PC-3 (cell line): Measurements from ENCODE around the gene ARHGAP28. TPM values are rescaled to one million over a fixed set of nuclear protein-coding genes. Genes with fewer than 3 reads are reported as not detected.

ENCODE experiments used
- ATAC-seq: fragments of 200-7000 bp; cut with Tn5 transposase; 2 replicates; pipeline ENCODE4 v1.9.1; 2020; ENCODE audit warnings: mild to moderate bottlenecking, moderate library complexity
- BruUV-seq: library from RNA; stranded (reverse); fragments of 400-500 nt; replicated peaks from 2 replicates; lab custom pipeline; 2021; lab: Mats Ljungman, UMichigan
- CTCF ChIA-PET: fragments of 300-600 bp; sonication (Branson Sonifier 250); formaldehyde crosslinking; loops from one replicate; lab custom pipeline; 2022; ENCODE audit warnings: antibody characterized with exemption; lab: Charles Lee
- POLR2A ChIA-PET: fragments of 300-600 bp; sonication (Branson Sonifier 250); formaldehyde crosslinking; loops from one replicate; lab custom pipeline; 2022; ENCODE audit warnings: antibody characterized with exemption; ENCODE audit not compliant: unreplicated experiment; lab: Charles Lee
- DNase-seq: peaks from one replicate; pipeline ENCODE4 v3.0.0-alpha.2; 2015
- H2AFZ ChIP-seq: fragments of 300-600 bp; sonication (generic); 2 replicates; pipeline ENCODE4 v1.6.0; 2016; ENCODE audit warnings: antibody characterized with exemption, low read length
- H3F3A ChIP-seq: fragments of 300-600 bp; sonication (generic); one replicate; pipeline ENCODE4 v1.6.0; 2017; ENCODE audit warnings: antibody characterized with exemption, low read length, control low read depth, mild to moderate bottlenecking; ENCODE audit not compliant: unreplicated experiment
- H3K27ac ChIP-seq: fragments of 300-600 bp; sonication (generic); 2 replicates; pipeline ENCODE4 v1.5.1; 2016; ENCODE audit warnings: mild to moderate bottlenecking, low read length
- H3K27me3 ChIP-seq: fragments of 300-600 bp; sonication (generic); 2 replicates; pipeline ENCODE4 v1.6.1; 2016; ENCODE audit warnings: low read length, mixed read lengths
- H3K36me3 ChIP-seq: fragments of 300-600 bp; sonication (generic); 2 replicates; pipeline ENCODE4 v1.6.1; 2016; ENCODE audit warnings: low read depth, mixed run types, low read length, mixed read lengths
- H3K4me1 ChIP-seq: fragments of 300-600 bp; sonication (generic); 2 replicates; pipeline ENCODE4 v1.5.1; 2016; ENCODE audit warnings: low read length; ENCODE audit not compliant: insufficient read depth
- H3K4me2 ChIP-seq: fragments of 300-600 bp; sonication (generic); 2 replicates; pipeline ENCODE4 v1.6.0; 2016; ENCODE audit warnings: low read length
- H3K4me3 ChIP-seq: fragments of 300-600 bp; sonication (generic); 2 replicates; pipeline ENCODE4 v1.5.1; 2016; ENCODE audit warnings: mild to moderate bottlenecking, low read length, mixed read lengths
- H3K79me2 ChIP-seq: fragments of 300-600 bp; sonication (generic); 2 replicates; pipeline ENCODE4 v1.6.1; 2017; ENCODE audit warnings: low read length, mixed read lengths
- H3K9ac ChIP-seq: fragments of 300-600 bp; sonication (generic); 2 replicates; pipeline ENCODE4 v1.6.0; 2016; ENCODE audit warnings: mild to moderate bottlenecking, low read length
- H3K9me2 ChIP-seq: fragments of 300-600 bp; sonication (generic); replicated peaks from 2 replicates; pipeline ENCODE4 v1.6.1; 2016; ENCODE audit warnings: mixed run types, low read length, mixed read lengths
- H3K9me3 ChIP-seq: fragments of 300-600 bp; sonication (generic); 2 replicates; pipeline ENCODE4 v1.6.1; 2016; ENCODE audit warnings: low read length, mixed read lengths
- H4K20me1 ChIP-seq: fragments of 300-600 bp; sonication (generic); 2 replicates; pipeline ENCODE4 v1.6.1; 2016; ENCODE audit warnings: low read length, mixed read lengths
- EZH2 ChIP-seq: fragments of 300-600 bp; sonication (generic); IDR thresholded peaks from one replicate; pipeline ENCODE4 v1.6.1; 2017; ENCODE audit warnings: antibody characterized with exemption, mild to moderate bottlenecking, low read length; ENCODE audit not compliant: unreplicated experiment
- EZH2phosphoT487 ChIP-seq: fragments of 300-600 bp; sonication (generic); IDR thresholded peaks from 2 replicates; pipeline ENCODE4 v1.6.1; 2018; ENCODE audit warnings: mild to moderate bottlenecking, antibody characterized with exemption, low read length, borderline replicate concordance
- intact Hi-C: fragments of 100-400 bp; cut with micrococcal nuclease; formaldehyde crosslinking; loops from 2 replicates; pipeline ENCODE4 v1.9.0; 2023
- total RNA-seq: library from RNA; depleted of rRNA; stranded (reverse); fragments of >200 nt; gene quantifications from 2 replicates; pipeline ENCODE4 v1.2.3, GENCODE V29; 2014
- TF ChIP-seq, protein P1 (sequence below): fragments of 300-600 bp; sonication (generic); conservative IDR thresholded peaks from 2 replicates; pipeline ENCODE4 v1.5.1; 2017; ENCODE audit warnings: antibody characterized with exemption, low read depth, mild to moderate bottlenecking, low read length

ARHGAP28 gene
- total RNA-seq, 1 experiment from 2014 or later = 10.0 TPM

DNA sequence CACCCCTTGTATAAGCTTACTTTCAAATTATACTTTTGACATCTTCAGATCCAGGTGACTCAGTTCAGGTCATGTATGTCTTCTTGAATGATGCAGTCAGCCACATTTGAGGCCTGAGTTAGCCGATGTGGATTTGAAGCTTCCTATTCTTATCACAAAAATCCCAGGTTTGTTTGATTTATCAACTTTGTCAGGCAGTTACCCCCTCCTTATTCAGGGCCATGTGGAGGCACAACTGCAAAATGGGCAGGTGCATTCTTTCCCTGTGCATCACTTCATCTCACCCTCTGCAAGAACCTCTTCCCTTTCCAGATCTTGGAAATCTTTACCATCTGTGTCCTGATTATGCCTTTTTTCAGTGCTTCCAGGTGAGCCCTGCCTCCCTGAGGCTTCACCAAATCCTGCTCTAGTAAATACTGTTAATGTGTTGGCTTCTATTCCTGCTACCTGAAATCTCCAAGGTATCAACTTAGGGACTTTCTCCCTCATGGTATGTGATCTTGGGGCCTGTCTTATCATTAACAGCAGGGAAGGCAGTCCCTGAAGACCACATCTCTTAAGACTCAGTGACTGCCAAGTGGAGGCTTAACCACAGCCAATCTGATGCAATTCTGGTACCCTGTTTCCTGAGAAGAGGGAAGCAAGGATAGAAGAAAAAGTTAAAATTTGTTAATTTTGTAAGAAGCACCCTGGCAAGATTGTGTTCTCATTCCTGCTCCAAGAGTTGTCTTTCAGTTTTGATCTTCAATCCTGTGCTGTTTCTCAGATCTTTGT is 9.4 kb upstream of the ARHGAP28 start:
- TF ChIP-seq EZH2 (no peak), EZH2phosphoT487 (no peak)
- TF ChIP-seq, protein P1, sequence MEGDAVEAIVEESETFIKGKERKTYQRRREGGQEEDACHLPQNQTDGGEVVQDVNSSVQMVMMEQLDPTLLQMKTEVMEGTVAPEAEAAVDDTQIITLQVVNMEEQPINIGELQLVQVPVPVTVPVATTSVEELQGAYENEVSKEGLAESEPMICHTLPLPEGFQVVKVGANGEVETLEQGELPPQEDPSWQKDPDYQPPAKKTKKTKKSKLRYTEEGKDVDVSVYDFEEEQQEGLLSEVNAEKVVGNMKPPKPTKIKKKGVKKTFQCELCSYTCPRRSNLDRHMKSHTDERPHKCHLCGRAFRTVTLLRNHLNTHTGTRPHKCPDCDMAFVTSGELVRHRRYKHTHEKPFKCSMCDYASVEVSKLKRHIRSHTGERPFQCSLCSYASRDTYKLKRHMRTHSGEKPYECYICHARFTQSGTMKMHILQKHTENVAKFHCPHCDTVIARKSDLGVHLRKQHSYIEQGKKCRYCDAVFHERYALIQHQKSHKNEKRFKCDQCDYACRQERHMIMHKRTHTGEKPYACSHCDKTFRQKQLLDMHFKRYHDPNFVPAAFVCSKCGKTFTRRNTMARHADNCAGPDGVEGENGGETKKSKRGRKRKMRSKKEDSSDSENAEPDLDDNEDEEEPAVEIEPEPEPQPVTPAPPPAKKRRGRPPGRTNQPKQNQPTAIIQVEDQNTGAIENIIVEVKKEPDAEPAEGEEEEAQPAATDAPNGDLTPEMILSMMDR = no peak
- peak; percentile 27 for ATAC-seq
- Histone ChIP-seq H3K4me1 (peaks cover 46% of the 10 kb centered on the region), H3K79me2 (no peaks in the 10 kb centered on the region), H3K9me2 (no peaks in the 10 kb centered on the region), H3K4me3 (peak overlapping the region; percentile 16; the same call in 1 of the 2 replicates), H3K4me2 (peak overlapping the region; percentile 64), H3K9me3 (no peaks in the 10 kb centered on the region), H3F3A (peaks cover 12% of the 10 kb centered on the region), H4K20me1 (no peaks in the 10 kb centered on the region), H2AFZ (peak overlapping the region; percentile 6; the same call in 1 of the 2 replicates), H3K9ac (peak overlapping the region; percentile 56), H3K36me3 (no peaks in the 10 kb centered on the region), H3K27me3 (no peaks in the 10 kb centered on the region), H3K27ac (peak overlapping the region; percentile 92)
- TSS peak; percentile 35 for BruUV-seq
- peak; percentile 74 for DNase-seq
- ChIA-PET POLR2A (no interaction called here), CTCF (no interaction called here)
- intact Hi-C loops = loop anchor here (1.0 to 10.0 kb wide), 7 partner anchors 9 to 845 kb away; partner anchors contain the start of gene ARHGAP28

GRCh38 chr18:6721755-6722154 is 7.8 kb upstream of the ARHGAP28 start:
- ChIA-PET POLR2A (no interaction called here), CTCF (no interaction called here)
- TF ChIP-seq EZH2 (no peak), EZH2phosphoT487 (no peak)
- TF ChIP-seq, protein P1 = no peak
- Histone ChIP-seq H3K36me3 (no peaks in the 10 kb centered on the region), H2AFZ (no peak overlapping the region), H3F3A (peaks cover 12% of the 10 kb centered on the region), H3K79me2 (no peaks in the 10 kb centered on the region), H4K20me1 (no peaks in the 10 kb centered on the region), H3K9me3 (no peaks in the 10 kb centered on the region), H3K4me1 (peaks cover 46% of the 10 kb centered on the region), H3K4me3 (no peak overlapping the region), H3K27ac (no peak overlapping the region), H3K4me2 (no peak overlapping the region), H3K9ac (no peak overlapping the region), H3K9me2 (no peaks in the 10 kb centered on the region), H3K27me3 (no peaks in the 10 kb centered on the region)
- intact Hi-C loops = loop anchor here (10.0 kb wide), 1 partner anchor 847 kb away; no protein-coding TSS in a partner anchor
- BruUV-seq = no TSS peak
- no peak for ATAC-seq
- DNase-seq = no peak

DNA sequence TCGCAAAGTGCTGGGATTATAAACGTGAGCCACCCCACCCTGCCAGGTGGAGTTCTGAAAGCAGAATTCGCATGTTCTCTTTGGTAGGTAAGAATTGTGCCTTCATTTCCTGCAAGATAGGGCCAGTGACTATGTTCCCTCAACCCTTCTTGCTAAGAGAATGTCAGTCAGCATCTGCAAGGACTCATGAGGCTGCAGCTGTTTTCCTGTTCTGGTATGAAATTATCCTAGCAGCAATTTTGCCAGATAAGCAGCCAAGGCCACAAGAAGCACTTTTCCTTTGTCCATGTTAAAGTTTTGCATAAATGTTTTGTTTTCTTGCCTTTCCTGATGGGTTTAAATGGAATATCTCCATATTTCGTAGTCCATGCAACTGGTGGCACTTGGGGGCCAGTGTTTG is 6.8 kb upstream of the ARHGAP28 start:
- TF ChIP-seq, protein P1 = no peak
- no peak for TF ChIP-seq EZH2
- no peak for TF ChIP-seq EZH2phosphoT487
- DNase-seq (no peak), ATAC-seq (no peak)
- Histone ChIP-seq H3K79me2 (no peaks in the 10 kb centered on the region), H3K4me2 (no peak overlapping the region), H4K20me1 (no peaks in the 10 kb centered on the region), H3K36me3 (no peaks in the 10 kb centered on the region), H3K27ac (no peak overlapping the region), H3F3A (peaks cover 12% of the 10 kb centered on the region), H2AFZ (no peak overlapping the region), H3K9me2 (no peaks in the 10 kb centered on the region), H3K27me3 (no peaks in the 10 kb centered on the region), H3K4me1 (peaks cover 38% of the 10 kb centered on the region), H3K9ac (no peak overlapping the region), H3K4me3 (no peak overlapping the region), H3K9me3 (no peaks in the 10 kb centered on the region)
- BruUV-seq = no TSS peak
- ChIA-PET POLR2A (no interaction called here), CTCF (no interaction called here)
- intact Hi-C loops = loop anchor here (10.0 kb wide), 1 partner anchor 848 kb away; no protein-coding TSS in a partner anchor
